DMS153 treated with DMSO at 0.1 percent for 48 hours (cell line): ENCODE data around the gene ANKLE2.

Experiments used
- DNase-seq: peaks from one replicate; lab custom pipeline; 2025; ENCODE audit not compliant: unreplicated experiment; lab: John Stamatoyannopoulos, UW

Gene ANKLE2

GRCh38 chr12:132747896-132748295 is 13.7 kb downstream of the ANKLE2 start:
- no peak for DNase-seq

GRCh38 chr12:132747395-132747794 is 14.2 kb downstream of the ANKLE2 start:
- DNase-seq = no peak

- DNase-seq = no peak
Observed at GRCh38 chr12:132746613-132747012, 15.0 kb downstream of the ANKLE2 start.

- DNase-seq = no peak
Observed at GRCh38 chr12:132743831-132744230, 17.8 kb downstream of the ANKLE2 start.

GRCh38 chr12:132741620-132742019 is 20.0 kb downstream of the ANKLE2 start:
- no peak for DNase-seq

- DNase-seq = no peak
Observed at GRCh38 chr12:132740652-132741051, 21.0 kb downstream of the ANKLE2 start.

GRCh38 chr12:132740313-132740646 is 21.4 kb downstream of the ANKLE2 start:
- no peak for DNase-seq

- DNase-seq = no peak
Observed at GRCh38 chr12:132739600-132740312, 21.9 kb downstream of the ANKLE2 start.

- DNase-seq = no peak
Observed at GRCh38 chr12:132736913-132737312, 24.7 kb downstream of the ANKLE2 start.

- no peak for DNase-seq
Observed at GRCh38 chr12:132736378-132736777, 25.3 kb downstream of the ANKLE2 start.

- DNase-seq = no peak
Observed at GRCh38 chr12:132735496-132735895, 26.1 kb downstream of the ANKLE2 start.

GRCh38 chr12:132734206-132734605 is 27.4 kb downstream of the ANKLE2 start:
- no peak for DNase-seq

- DNase-seq = no peak
Observed at GRCh38 chr12:132731574-132731973, 30.1 kb downstream of the ANKLE2 start.

- DNase-seq = no peak
Observed at GRCh38 chr12:132730353-132730752, 31.3 kb downstream of the ANKLE2 start.

- no peak for DNase-seq
Observed at GRCh38 chr12:132729541-132730320, 31.9 kb downstream of the ANKLE2 start.

- DNase-seq = no peak
Observed at GRCh38 chr12:132728502-132728901, 33.1 kb downstream of the ANKLE2 start.

GRCh38 chr12:132727091-132727794 is 34.4 kb downstream of the ANKLE2 start:
- DNase-seq = no peak

GRCh38 chr12:132726386-132726785 is 35.2 kb downstream of the ANKLE2 start:
- no peak for DNase-seq

GRCh38 chr12:132724506-132725241 is 37.0 kb downstream of the ANKLE2 start:
- DNase-seq = no peak

- DNase-seq = no peak
Observed at GRCh38 chr12:132723764-132724140, 37.9 kb downstream of the ANKLE2 start.

- DNase-seq = no peak
Observed at GRCh38 chr12:132723015-132723763, 38.4 kb downstream of the ANKLE2 start.
